Left forelimb (tissue), 1 donor: ENCODE results near the gene HIPK2.

Experiments
- DNase-seq: peaks from one replicate; pipeline ENCODE4 v3.0.0-alpha.2; 2018; ENCODE audit warnings: low spot score

HIPK2 gene

DNA sequence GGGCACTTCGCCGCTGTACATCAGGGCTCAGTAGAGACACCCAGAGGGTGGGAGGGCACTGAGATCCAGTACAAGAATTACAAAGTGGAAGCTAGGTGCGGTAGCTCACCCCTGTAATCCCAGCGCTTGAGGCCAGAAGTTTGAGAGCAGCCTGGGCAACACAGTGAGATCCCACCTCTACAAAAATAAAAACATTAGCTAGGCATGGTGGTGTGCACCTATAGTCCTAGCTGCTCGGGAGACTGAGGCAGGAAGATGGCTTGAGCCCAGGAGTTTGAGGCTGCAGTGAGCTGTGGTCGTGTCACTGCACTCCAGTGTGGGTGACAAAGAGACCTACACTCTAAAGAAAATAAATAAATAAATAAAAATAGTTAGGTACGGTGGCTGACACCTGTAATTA is 190.3 kb downstream of the HIPK2 start:
- DNase-seq: no peak

DNA sequence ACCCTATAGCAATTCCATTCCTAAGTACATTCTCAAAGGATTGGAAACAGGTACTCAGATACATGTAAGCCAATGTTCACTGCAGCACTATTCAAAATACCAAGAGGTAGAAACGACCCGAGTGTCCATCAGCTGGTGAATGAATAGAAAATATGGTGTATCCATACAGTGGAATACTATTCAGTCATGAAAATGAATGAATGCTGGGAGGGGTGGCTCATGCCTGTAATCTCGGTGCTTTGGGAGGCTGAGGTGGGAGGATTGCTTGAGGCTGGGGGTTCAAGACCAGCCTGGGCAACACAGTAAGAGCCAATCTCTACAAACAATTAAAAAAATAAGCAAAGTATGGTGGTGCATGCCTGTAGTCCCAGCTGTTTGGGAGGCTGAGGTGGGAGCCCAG is 191.5 kb downstream of the HIPK2 start:
- DNase-seq: no peak

DNA sequence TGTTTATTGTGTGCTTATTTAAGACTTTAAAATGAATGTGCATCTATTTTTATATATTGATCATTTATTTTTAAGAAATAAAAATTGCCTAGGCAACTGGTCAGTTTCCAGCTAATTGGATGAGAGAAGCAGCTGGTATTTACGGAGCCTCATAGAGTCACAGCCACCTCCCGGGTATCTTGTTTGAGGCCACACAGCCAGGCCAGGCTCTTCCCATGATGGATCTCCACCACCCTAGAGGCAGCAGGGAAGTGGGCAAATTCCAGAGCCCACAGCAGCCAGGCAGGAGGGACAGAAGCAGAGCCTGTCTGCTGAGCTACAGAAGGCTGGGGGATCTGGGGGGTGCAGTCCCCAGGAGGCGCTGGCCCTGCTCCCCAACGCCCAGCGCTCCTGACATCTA is 192.8 kb downstream of the HIPK2 start:
- peak; percentile 41 for DNase-seq

DNA sequence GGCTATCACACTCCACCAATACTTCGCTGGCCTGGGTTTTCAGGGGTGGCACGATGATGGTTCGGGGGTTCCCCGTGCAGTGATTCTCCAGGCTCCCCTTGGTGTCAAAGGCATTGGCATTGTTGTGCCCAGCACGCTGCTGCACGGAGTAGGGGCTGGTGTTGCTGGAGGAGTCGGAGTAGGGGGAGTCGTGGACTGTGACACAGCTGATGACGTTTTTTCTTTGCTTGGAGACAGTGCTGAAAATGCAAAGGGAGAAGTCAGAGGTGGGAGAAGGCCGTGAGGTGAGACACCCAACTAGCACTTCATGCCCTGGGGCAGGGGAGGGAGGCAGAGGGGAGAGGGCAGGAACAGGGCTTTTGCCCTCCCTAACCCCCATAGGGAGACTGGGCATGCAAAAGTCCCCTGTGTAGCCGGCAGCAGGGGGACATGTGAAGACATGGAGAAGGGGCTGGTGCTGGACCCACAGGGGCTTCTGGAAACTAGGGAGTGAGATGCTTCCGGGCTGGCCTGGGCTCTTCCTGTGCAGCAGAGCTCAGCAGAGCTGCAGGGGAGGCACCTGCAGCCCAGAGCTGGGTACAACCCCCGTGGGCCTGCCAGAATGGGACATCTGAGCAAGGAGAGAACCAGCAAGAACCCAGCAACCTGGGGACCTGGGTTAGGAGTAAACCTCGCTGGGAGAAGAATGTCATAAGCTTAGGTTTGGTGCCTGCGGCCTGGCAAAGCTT is 193.8 kb downstream of the HIPK2 start:
- DNase-seq: peak; percentile 38

DNA sequence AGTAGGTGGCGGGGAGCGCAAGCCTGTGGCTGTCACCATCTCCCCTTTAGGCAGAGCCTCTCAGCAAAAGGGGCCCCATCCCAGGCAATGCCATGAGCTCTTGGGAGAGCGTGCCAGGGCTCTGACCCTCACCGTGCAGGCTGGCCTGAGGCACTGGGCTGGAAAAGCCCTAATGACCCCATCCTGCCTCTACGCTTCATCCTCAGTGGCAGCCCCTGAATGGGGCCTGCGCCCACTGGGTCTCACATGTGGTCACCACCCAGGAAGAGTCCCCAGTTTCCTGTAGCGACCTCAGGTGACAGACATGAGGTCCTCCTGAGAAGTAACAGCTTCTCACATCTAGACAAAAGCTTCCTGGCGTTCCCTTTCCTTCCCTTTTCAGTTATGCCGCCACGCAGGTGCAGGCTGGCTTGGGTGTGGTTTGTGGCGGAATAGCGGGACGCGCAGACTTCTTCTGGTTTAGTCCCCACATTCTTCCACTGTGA is 195.1 kb downstream of the HIPK2 start:
- peak; percentile 58 for DNase-seq

DNA sequence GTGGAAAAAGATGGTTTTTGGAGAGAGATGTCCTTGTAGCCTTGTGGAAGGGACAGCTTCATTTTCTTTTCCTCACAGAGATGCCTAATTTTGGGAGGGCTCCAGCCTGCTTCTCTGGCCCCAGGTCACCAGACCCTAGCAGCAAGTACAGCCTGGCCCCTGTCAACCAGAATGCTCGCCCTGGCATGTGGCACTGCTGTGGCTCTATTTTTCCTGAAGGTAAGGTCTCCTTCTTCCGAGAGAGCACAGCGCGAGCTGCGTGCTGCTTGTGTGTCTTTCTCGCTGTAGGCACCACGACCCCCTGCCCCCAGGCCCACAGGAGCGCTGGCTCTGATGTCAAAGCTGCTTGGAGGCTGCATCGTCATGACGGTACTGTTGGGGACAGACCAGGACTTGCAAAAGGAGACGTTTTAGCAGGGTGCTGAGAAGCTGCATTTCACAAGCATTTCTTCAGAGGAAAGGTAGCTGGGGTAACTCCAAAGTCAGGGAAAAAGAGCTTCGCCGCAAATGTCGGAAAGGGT is 195.6 kb downstream of the HIPK2 start:
- peak; percentile 33 for DNase-seq

DNA sequence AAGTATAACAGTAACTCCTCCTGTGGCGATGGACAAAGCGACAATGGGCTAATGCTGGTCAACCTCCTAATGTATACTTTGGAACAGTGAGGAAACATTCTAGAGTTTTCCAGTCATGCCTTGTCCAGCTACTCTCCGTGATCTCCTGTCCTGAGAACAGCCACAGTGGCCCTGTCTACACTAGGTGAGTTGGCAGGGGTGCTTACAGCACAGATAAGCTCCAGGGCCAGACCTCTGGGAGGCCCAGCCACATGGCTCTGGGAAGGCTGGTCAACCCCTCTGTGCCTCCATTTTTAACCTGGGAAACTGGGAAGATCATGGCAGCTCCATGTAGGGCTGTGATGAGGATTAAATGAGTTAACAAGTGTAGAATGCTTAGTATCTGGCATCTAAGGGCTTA is 197.4 kb downstream of the HIPK2 start:
- no peak for DNase-seq

DNA sequence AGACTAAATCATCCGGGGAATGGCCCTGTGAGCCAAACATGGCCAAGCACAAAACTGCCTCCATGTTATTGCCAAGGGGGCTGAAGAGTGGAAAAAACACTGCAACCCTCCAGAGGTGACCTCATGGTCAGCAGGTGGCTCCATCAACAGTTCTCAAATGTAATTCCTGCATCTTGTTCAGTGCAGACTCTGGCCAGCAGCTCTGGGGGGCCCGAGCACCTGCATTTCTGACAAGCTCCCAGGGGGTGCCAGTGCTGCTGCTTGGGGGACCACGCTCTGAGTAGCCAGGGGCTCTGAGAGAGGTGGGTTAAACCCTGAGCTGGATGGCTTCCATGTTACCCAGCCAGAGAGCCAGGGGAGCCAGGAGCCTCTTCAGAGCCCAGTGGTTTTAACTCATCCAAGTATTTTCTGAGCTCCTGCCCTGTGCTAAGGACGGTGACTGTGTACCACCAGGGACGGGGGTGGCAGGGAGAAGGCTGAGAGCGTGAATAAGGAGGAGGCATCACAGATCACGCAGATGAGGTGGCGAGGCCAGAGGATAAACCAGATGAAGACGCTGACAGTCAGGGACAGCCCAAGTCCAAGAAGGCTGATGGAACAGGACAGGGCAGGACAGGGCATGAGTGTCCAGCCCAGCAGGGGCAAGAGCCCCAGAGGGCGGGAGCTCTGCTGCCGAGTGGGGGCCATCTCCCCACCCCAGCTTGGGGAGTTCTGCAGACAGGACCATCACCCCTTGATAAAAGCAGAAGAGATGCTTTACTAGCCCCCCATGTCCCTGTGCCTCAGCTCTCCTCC is 201.4 kb downstream of the HIPK2 start:
- no peak for DNase-seq

DNA sequence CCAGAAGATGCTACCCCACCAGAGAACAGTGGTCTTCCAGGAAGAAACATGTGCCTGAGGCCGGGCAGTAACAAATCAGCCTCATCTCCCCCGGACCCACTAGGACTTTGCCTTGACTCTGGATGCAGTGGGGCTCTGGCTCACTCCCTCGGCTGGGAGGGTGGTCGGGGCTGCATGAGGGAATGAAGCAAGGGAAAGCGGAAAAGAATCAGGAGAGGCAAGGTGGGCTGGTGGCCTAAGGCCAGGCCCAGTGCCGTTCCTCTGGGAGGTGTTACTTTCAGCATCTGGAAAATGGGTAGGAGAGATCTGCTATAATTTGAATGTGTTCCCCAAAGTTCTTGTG is 202.5 kb downstream of the HIPK2 start:
- no peak for DNase-seq

DNA sequence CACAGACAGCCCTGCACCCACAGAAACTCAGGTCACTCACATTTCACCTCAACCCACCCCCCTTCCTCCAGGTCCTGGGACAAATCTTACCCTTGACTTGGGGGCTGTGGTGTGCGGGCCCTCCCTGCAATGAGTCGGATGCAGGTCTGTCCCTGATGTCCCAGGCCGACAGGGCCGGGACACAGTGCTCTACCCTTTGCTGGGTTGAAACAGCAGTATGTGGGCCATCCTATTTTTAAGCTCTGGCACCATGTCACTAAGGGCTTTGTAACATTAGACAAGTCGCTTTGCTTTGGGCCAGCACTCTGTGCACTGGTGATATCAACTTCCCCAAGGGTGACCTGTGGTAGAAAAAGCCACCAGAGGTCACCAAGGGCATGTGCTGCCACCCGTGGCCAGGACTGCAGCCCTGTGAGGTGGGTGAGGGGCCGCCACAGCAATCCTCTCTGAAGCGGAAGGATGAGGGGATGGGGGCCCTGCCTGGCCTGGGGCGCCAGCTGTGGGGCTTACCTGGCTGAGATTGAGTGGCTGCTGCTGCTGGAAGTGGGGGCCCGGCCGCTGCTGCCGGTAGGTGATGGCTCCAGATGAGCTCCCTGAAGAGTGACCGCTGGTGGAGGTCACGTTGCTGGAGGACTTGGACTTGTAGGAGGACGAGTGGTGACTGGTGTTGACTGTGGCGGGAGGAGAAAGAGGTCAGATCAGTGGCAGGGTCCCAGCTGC is 203.0 kb downstream of the HIPK2 start:
- DNase-seq: no peak

DNA sequence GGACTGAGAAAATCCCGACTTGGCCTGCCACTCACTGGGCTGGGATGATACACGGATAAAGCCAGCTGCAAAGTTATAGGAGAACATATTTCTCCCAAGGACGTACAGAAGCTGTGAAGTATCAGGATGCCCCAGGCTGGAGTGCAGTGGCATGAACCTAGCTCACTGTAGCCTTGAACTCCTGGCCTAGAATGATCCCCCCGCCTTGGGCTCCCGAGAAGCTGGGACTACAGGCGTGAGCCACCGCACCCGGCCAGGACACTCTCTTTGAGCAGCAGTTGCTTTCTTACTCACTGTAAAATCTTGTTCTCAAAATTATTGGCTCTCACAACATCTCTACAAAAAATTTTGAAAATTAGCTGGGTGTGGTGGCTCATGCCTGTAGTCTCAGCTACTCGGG is 203.9 kb downstream of the HIPK2 start:
- no peak for DNase-seq

DNA sequence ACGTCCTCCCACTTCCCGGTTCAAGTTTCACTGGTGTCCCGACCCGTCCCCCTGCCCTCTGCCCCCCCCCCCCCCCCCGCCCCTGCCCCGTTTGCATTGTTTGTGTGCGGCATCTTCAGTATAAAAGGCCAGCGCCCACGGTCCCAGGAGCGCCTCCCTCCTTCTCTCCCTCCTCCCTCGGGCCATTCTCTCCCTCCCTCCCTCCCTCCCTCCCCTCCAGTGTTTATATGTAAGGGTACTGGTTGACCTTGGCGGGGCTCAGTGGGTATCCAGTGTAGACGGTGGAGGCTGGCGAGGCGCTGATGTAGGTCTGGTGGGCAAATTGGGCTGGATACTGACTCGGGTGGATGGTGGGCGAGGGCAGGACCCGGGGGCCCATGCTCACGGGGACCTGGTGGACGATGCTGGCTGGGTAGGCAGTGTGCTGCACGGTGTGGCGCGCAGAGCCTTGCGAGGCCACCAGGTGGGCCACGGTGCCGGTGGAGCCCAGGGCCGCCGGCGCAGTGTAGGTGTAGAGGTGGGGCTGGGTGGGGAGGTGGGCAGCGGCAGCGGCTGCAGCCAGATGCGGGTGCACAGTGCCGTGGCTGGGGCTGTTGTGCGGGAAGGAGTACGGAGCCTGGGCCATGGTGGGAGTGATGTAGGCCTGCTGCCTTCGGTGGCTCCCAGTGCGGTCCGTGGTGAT is 205.0 kb downstream of the HIPK2 start:
- peak; percentile 54 for DNase-seq

DNA sequence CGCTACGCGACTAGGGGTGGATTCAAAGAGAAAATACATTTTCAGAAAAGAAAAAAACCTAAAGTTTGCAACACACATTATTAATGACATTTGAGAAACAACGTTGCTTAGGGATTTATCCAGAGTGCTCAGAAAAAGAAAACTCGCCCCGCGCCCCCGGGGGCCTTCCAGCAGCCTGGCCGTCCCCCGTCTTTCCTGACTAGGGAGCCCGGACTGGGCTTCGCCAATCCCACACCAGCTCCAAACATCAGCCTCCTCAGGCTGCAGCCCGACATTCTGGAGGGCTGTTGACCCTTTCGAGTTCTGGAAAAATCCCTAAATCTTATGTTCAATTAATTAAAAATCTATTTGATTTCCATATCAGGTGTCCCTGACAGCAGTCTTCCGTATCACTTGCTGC is 205.7 kb downstream of the HIPK2 start:
- no peak for DNase-seq

DNA sequence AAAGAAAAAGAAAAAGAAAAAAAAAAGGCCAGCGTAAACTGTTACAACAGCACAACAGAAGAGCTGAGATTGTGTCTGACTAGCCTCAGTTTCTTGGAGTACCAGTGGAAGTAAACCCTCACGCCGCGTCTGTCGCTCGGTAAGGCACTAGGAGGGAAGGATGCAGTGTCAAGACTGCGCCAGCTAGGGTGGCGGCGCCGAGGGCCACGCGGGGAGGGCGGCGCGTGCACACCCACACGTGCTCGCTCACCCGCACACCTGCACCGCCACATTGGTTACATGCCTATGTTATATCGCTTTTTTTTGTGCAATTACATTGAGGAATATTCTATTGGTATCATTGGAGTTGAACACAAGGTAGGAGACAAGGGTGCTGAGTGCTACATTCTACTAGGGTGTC is 206.1 kb downstream of the HIPK2 start:
- DNase-seq: no peak

DNA sequence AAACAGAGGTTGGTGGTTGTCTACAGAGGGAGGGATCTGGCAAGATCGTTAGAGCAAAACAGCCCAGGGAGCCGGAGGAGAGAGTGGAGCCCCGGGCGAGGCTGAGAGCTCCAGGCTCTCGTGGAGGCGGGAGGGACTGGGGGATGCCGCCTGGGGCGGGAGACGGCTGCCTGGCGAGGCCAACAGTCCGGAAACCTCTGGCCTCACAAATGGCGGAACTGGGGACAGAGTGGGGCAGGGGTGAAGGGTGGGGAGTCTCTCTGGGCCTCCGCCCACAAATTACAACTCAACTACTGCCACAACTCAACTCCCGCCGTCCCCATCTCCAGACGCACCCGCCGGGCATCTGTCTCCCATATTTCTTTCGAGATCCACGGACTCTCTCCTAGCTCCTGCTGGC is 206.6 kb downstream of the HIPK2 start:
- no peak for DNase-seq

DNA sequence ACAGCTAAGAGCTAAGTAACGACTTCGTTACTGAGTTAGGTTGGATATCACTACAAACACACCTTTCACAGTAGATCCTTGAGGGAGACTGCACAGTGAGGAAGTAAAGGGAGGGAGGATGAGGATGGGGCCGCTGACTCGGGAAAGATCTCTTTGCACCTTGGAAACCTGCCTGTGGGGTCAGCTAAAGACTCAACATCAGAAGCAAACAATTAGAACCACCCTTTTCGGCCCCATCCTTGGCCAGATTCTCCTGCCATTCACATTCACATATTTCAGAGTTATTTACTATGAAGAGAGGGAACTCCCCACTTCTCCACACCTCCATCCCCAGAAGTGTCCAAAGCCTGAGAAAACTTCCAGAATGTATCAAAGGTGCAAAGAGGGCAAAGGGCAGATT is 207.2 kb downstream of the HIPK2 start:
- no peak for DNase-seq

DNA sequence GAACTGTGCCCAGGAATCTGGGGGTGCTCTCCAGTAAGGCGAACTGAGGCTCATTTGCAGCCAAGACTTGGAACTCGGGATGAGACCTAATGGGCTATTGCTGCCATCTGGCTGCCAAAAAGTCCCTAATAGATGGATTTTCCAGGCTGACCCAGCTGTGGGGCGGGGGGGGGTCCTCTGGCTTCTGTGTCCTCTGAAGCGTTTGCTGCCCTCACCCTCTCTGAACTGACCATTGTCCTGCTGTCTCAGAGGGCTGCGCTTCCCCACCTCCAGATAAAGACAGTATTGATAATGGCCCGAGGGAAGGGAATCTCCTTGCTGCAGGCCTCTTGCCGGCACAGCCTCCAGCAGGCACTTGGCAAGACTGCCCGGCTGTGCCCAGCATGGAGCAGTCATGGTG is 207.7 kb downstream of the HIPK2 start:
- DNase-seq: no peak

DNA sequence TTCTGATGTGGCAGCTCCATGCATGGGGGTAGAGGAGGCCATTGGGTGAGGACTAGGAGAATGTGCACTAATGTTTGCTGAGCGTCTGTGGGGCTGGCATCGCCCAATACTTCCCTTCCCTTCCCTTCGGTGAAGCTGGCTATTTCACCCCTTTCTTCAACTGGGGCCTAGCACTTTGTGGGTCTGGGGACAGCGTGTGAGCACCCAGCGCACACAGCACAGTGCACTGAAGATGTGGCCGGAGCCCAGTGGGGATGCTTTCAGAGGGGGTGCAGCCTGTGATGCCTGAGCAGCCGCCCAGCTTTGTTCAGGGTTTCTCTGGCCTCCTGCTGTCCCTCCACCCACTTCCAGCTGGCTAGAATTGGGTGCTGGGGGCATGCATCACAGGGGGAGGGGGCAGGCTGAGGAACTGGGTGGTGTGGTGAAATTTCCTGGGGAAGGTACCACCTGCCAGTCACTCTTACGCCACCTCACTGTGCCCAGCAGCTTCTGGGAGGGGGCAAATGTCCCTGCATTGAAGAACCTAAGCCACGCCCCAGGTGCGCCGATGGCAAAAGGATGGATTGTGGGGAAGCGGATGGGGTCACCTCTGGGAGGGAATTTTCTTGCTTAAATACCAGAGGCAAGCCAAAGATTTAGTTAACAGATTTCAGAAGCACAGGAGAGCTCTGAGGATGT is 208.8 kb downstream of the HIPK2 start:
- no peak for DNase-seq

DNA sequence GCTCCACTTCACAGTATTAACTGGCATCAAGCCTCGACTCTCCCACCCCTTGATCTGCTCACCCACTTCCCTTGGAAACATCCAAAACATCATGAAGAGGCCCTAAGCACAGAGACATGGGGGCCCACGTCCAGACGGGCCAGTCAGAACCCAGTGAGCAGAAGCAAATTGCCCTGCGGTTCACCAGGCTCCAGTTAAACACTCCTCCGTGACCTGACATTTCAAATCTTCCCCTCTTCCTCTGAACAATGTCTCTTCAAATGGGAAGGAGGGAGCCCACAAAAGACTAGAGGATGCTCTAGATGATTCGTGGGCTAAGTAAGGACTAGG is 209.5 kb downstream of the HIPK2 start:
- no peak for DNase-seq

DNA sequence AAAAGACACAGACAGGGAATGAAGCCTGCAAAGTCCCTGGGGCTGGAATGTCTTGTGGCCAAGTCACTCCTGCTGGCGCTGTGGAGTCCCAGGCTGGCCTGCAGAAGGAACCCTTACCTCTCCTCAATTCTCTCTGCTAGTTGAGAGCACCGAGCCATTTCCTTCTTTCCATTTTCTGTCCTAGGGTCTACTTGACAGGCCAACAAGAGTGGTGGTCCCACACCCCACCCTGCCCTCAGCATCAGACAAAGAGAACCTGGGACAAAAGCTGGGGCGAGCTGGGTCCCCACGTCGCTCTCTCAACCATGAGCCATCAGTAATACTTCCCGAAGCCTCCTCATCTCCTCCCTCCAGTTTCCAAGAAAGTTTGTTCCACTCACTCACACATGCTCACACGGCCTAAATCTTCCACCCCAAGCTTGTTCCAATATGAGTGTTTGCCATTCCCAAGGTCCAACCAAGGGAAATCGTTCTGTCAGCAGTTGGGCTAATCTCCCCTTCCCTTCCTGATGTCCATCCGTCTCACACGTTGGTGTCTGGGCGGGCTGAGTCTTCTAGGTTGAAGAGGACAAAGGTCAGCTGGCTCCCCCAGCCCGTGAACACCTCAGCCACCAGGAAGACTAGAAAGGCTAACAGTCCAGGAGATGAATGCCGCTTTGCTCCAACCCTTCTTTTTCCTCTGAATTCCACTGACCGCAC is 210.0 kb downstream of the HIPK2 start:
- DNase-seq: no peak
